IMR-90 (cell line): ENCODE measurements around the gene SRSF3.

Source experiments
- BHLHE40 ChIP-seq: fragments of 150-350 bp; IDR thresholded peaks from 2 replicates; pipeline ENCODE4 v1.6.1; 2016; ENCODE audit warnings: mild to moderate bottlenecking, low read depth, low read length
- CEBPB ChIP-seq: IDR thresholded peaks from 2 replicates; pipeline ENCODE4 v1.6.1; 2012; ENCODE audit warnings: low read depth, low read length, improper control_type of control experiment
- CHD1 ChIP-seq: IDR thresholded peaks from 2 replicates; pipeline ENCODE4 v1.6.1; 2012; ENCODE audit warnings: low read depth, low read length, improper control_type of control experiment
- CTCF ChIP-seq: conservative IDR thresholded peaks from 2 replicates; pipeline ENCODE4 v1.5.1; 2012; ENCODE audit warnings: mild to moderate bottlenecking, low read depth, low read length, improper control_type of control experiment
- FOS ChIP-seq: fragments of 150-350 bp; IDR thresholded peaks from 2 replicates; pipeline ENCODE4 v1.6.1; 2016; ENCODE audit warnings: low read depth, low read length
- MAZ ChIP-seq: IDR thresholded peaks from 2 replicates; pipeline ENCODE4 v1.6.1; 2012; ENCODE audit warnings: low read depth, mild to moderate bottlenecking, low read length, improper control_type of control experiment, moderate library complexity, borderline replicate concordance
- POLR2A ChIP-seq: IDR thresholded peaks from 2 replicates; pipeline ENCODE4 v1.6.1; 2012; ENCODE audit warnings: mild to moderate bottlenecking, low read depth, low read length
- RAD21 ChIP-seq: IDR thresholded peaks from 2 replicates; pipeline ENCODE4 v1.6.1; 2012; ENCODE audit warnings: low read length, improper control_type of control experiment
- RFX5 ChIP-seq: IDR thresholded peaks from 2 replicates; pipeline ENCODE4 v1.8.0; 2012; ENCODE audit warnings: low read depth, mild to moderate bottlenecking, low read length, moderate library complexity
- TF ChIP-seq, protein P1 (sequence below): fragments of 150-350 bp; IDR thresholded peaks from 2 replicates; pipeline ENCODE4 v1.6.1; 2016; ENCODE audit warnings: low read depth, mild to moderate bottlenecking, low read length, moderate library complexity, borderline replicate concordance

DNA sequence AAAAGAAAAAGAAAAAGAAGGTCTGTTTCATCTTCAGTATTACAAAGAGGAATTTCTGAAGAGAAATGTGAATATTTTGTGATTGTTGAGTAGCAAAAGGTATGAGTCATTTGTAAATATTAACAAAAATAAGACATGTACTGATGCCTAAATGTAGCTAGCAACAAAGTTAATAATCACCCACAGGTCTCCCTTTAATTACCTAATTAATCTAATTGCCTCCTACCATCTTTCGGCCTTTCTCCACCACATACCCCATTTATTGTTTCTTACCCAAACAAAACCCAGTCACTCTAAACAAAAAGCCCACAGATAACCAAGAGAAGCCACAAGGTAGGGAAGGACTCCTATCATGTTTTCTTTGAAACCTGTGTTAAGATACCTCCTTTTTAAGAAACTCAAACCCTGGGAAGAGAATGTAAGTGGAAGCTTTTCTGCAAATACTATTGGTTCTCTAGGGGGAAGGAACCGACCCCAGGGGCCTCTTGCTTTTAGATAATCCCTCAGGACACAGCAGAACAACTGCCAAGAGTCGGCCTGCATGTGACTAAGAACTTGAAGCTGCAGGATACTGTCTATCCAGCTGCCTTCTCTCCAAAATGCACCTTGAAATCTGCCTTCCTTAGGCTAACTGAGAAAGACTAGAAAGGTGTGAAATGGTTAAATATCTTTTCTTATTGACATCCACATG lies 30.8 kb upstream of the SRSF3 start:
- TF ChIP-seq CTCF (no peak), RAD21 (no peak), POLR2A (no peak), CHD1 (no peak), FOS (no peak), RFX5 (no peak), CEBPB (no peak), BHLHE40 (no peak), MAZ (no peak)
- TF ChIP-seq, protein P1, sequence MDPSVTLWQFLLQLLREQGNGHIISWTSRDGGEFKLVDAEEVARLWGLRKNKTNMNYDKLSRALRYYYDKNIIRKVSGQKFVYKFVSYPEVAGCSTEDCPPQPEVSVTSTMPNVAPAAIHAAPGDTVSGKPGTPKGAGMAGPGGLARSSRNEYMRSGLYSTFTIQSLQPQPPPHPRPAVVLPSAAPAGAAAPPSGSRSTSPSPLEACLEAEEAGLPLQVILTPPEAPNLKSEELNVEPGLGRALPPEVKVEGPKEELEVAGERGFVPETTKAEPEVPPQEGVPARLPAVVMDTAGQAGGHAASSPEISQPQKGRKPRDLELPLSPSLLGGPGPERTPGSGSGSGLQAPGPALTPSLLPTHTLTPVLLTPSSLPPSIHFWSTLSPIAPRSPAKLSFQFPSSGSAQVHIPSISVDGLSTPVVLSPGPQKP = no peak
